Naive thymus-derived CD4-positive, alpha-beta T cell (primary cell): ENCODE results near the gene SMYD4. TPM values are rescaled to one million over a fixed set of nuclear protein-coding genes. Genes with fewer than 3 reads are reported as not detected.
A peak's percentile ranks its signal among the peaks of the same experiment; 100 is the strongest.
"Not testable (repeated sequence)": the region's sequence is repeated elsewhere in the genome, so short reads cannot be mapped to it uniquely, and the experiment has no call there.

Experiments used
- ATAC-seq: fragments of 150-1000 bp; cut with Tn5 transposase; 2 replicates; pipeline ENCODE4 v1.10.0; 2021; ENCODE audit warnings: mild to moderate bottlenecking, moderate library complexity
- CTCF ChIA-PET: fragments of 350-600 bp; sonication (Branson Sonifier 250); formaldehyde crosslinking; loops from one replicate; lab custom pipeline; 2021; ENCODE audit warnings: antibody characterized with exemption; lab: Charles Lee
- POLR2A ChIA-PET: fragments of 350-600 bp; sonication (Branson Sonifier 250); formaldehyde crosslinking; loops from one replicate; lab custom pipeline; 2021; ENCODE audit warnings: antibody characterized with exemption, inconsistent platforms; lab: Charles Lee
- DNase-seq, 9 donors: peaks; one replicate each; pipeline versions ENCODE4 v3.0.0 to v3.0.0-alpha.2; 2020 to 2022; ENCODE audit warnings: mixed read lengths in 1 of 9
- H3K27ac ChIP-seq: one replicate; pipeline ENCODE4 v1.7.0; 2013; ENCODE audit warnings: mild to moderate bottlenecking, low read depth, low read length, moderate library complexity
- H3K27me3 ChIP-seq, 2 donors: one replicate each; pipeline ENCODE4 v1.7.0; 2013; ENCODE audit warnings: low read length in 2 of 2, mild to moderate bottlenecking in 2 of 2, moderate library complexity in 2 of 2; ENCODE audit not compliant: control insufficient read depth in 2 of 2, insufficient read depth in 2 of 2
- H3K36me3 ChIP-seq, 3 experiments: 1 replicate in 2 of 3; 2 replicates in 1 of 3; pipeline ENCODE4 v1.7.0; 2013; ENCODE audit warnings: low read length in 3 of 3, mild to moderate bottlenecking in 3 of 3, moderate library complexity in 1 of 3; ENCODE audit not compliant: insufficient read depth in 3 of 3, control insufficient read depth in 2 of 3
- H3K4me1 ChIP-seq, 2 donors: one replicate each; pipeline ENCODE4 v1.7.0; 2013; ENCODE audit warnings: low read length in 2 of 2, mild to moderate bottlenecking in 2 of 2, moderate library complexity in 1 of 2; ENCODE audit not compliant: control insufficient read depth in 2 of 2, insufficient read depth in 2 of 2
- H3K4me3 ChIP-seq: 2 replicates; pipeline ENCODE4 v1.7.0; 2013; ENCODE audit warnings: mild to moderate bottlenecking, low read length
- H3K9me3 ChIP-seq, 3 experiments: 1 replicate in 2 of 3; 2 replicates in 1 of 3; pipeline ENCODE4 v1.7.0; 2013; ENCODE audit warnings: low read length in 3 of 3; ENCODE audit not compliant: control insufficient read depth in 2 of 3
- H3K27ac Mint-ChIP-seq, 9 donors: one replicate each; pipeline ENCODE4 v1.8.0; 2020 to 2022; ENCODE audit warnings: mixed read lengths in 9 of 9, mild to moderate bottlenecking in 8 of 9, moderate library complexity in 5 of 9, inconsistent platforms in 2 of 9
- H3K27me3 Mint-ChIP-seq, 5 donors: one replicate each; pipeline ENCODE4 v1.8.0; 2021 to 2022; ENCODE audit warnings: mixed read lengths in 5 of 5, mild to moderate bottlenecking in 1 of 5
- H3K36me3 Mint-ChIP-seq, 5 donors: one replicate each; pipeline ENCODE4 v1.8.0; 2020 to 2022; ENCODE audit warnings: mixed read lengths in 5 of 5, mild to moderate bottlenecking in 3 of 5, inconsistent platforms in 1 of 5
- H3K4me1 Mint-ChIP-seq, 7 donors: one replicate each; pipeline ENCODE4 v1.8.0; 2020 to 2022; ENCODE audit warnings: mixed read lengths in 7 of 7, mild to moderate bottlenecking in 3 of 7, inconsistent platforms in 1 of 7
- H3K4me3 Mint-ChIP-seq, 10 donors: one replicate each; pipeline ENCODE4 v1.8.0; 2020 to 2022; ENCODE audit warnings: mild to moderate bottlenecking in 10 of 10, mixed read lengths in 10 of 10, moderate library complexity in 6 of 10, inconsistent platforms in 2 of 10
- H3K9me3 Mint-ChIP-seq, 11 donors: one replicate each; pipeline ENCODE4 v1.8.0; 2020 to 2022; ENCODE audit warnings: mixed read lengths in 11 of 11, mild to moderate bottlenecking in 4 of 11, inconsistent platforms in 1 of 11, moderate library complexity in 1 of 11
- intact Hi-C, 2 donors: fragments of 100-400 bp; cut with micrococcal nuclease; formaldehyde crosslinking; loops; one replicate each; pipeline ENCODE4 v1.15.1; 2023
- polyA plus RNA-seq, 2 donors: library from polyadenylated mRNA; unstranded; fragments of 300-500 nt; fragmentation: Illumina TruSeq; gene quantifications; one replicate each; pipeline ENCODE4 v1.2.3, GENCODE V29; 2021
- total RNA-seq, 6 experiments: library from RNA in 5 of 6; stranded (reverse) in 5 of 6; gene quantifications; 1 replicate in 5 of 6; 2 replicates in 1 of 6; pipeline ENCODE4 v1.2.3 and lab custom pipeline; 2021 to 2026

The SMYD4 gene
- total and polyA plus RNA-seq, 7 experiments from 2014 or later = 9.7 to 38.4 (median 23.3) TPM

- Histone ChIP-seq H3K27ac (no peak overlapping the region), H3K27me3 (no peaks in the 10 kb centered on the region), H3K4me3 (no peak overlapping the region), H3K36me3 (peaks cover 0 to 5% (median 2%) of the 10 kb centered on the region in 3 experiments), H3K9me3 (no peaks in the 10 kb centered on the region), H3K4me1 (peaks cover 5 to 13% of the 10 kb centered on the region in 2 donors)
- H3K4me1 Mint-ChIP-seq = peaks cover 16 to 36% (median 24%) of the 10 kb centered on the region in 7 donors
- H3K27ac Mint-ChIP-seq = peak overlapping the region in 3 of 9 donors; percentile 7 to 76 (median 51)
- CTCF ChIA-PET = interaction anchor here (0.5 kb wide), 1 partner anchor 150 kb away, joined by 4 read pairs; no protein-coding TSS in a partner anchor
- no peak overlapping the region for H3K4me3 Mint-ChIP-seq
- H3K27me3 Mint-ChIP-seq = no peaks in the 10 kb centered on the region
- DNase-seq = no peak
- ATAC-seq = no peak
- H3K36me3 Mint-ChIP-seq = peaks cover 4 to 27% (median 23%) of the 10 kb centered on the region in 5 donors
- H3K9me3 Mint-ChIP-seq = peaks cover 0 to 1% (median 0%) of the 10 kb centered on the region in 11 donors
- POLR2A ChIA-PET = interaction anchor here (0.7 to 2.2 kb wide), 3 partner anchors 9 to 459 kb away, joined by 3 to 6 read pairs (median 5); partner anchors contain the start of genes RPA1 and SMYD4
- intact Hi-C loops = no loop called here
Observed at GRCh38 chr17:1820528-1821252, 9.0 kb downstream of the SMYD4 start.

GRCh38 chr17:1813088-1813487, 16.6 kb downstream of the SMYD4 start:
- Mint-ChIP-seq H3K36me3 (peaks cover 0 to 20% (median 12%) of the 10 kb centered on the region in 5 donors), H3K9me3 (no peaks in the 10 kb centered on the region), H3K27me3 (no peaks in the 10 kb centered on the region), H3K27ac (no peak overlapping the region), H3K4me1 (peaks cover 0 to 7% (median under 1%) of the 10 kb centered on the region in 7 donors), H3K4me3 (no peak overlapping the region)
- Histone ChIP-seq H3K4me1 (no peaks in the 10 kb centered on the region), H3K4me3 (no peak overlapping the region), H3K9me3 (no peaks in the 10 kb centered on the region), H3K27me3 (no peaks in the 10 kb centered on the region), H3K36me3 (peaks cover 0 to 28% (median 0%) of the 10 kb centered on the region in 3 experiments), H3K27ac (no peak overlapping the region)
- ATAC-seq = no peak
- intact Hi-C loops = no loop called here
- ChIA-PET CTCF (no interaction called here), POLR2A (no interaction called here)
- no peak for DNase-seq

- H3K9me3 ChIP-seq = no peaks in the 10 kb centered on the region
- no peak for DNase-seq
- no peaks in the 10 kb centered on the region for H3K4me1 ChIP-seq
- H3K27me3 ChIP-seq = no peaks in the 10 kb centered on the region
- H3K27ac ChIP-seq = no peak overlapping the region
- ChIA-PET POLR2A (no interaction called here), CTCF (no interaction called here)
- peaks cover 0 to 28% (median 0%) of the 10 kb centered on the region in 3 experiments for H3K36me3 ChIP-seq
- no peaks in the 10 kb centered on the region for H3K27me3 Mint-ChIP-seq
- no peak overlapping the region for H3K4me3 Mint-ChIP-seq
- no peak overlapping the region for H3K4me3 ChIP-seq
- peaks cover 0 to 10% (median 3%) of the 10 kb centered on the region in 7 donors for H3K4me1 Mint-ChIP-seq
- H3K36me3 Mint-ChIP-seq = peaks cover 0 to 23% (median 8%) of the 10 kb centered on the region in 5 donors
- no peak overlapping the region for H3K27ac Mint-ChIP-seq
- intact Hi-C loops = no loop called here
- no peak for ATAC-seq
- no peaks in the 10 kb centered on the region for H3K9me3 Mint-ChIP-seq
Observed at GRCh38 chr17:1810450-1811103, 19.1 kb downstream of the SMYD4 start.

- POLR2A ChIA-PET, ATAC-seq, H3K4me3 ChIP-seq, H3K4me1 ChIP-seq, H3K9me3 Mint-ChIP-seq, CTCF ChIA-PET, H3K27ac ChIP-seq, H3K27me3 ChIP-seq, H3K27me3 Mint-ChIP-seq, DNase-seq, intact Hi-C loops, H3K4me3 Mint-ChIP-seq, H3K9me3 ChIP-seq: not testable (repeated sequence)
- Mint-ChIP-seq H3K27ac (peak overlapping the region in 1 of 9 donors; percentile 22), H3K36me3 (peaks cover 0 to 24% (median 8%) of the 10 kb centered on the region in 5 donors), H3K4me1 (peaks cover 0 to 10% (median 3%) of the 10 kb centered on the region in 7 donors)
- peaks cover 0 to 29% (median under 1%) of the 10 kb centered on the region in 3 experiments for H3K36me3 ChIP-seq
Observed at GRCh38 chr17:1809815-1810214, 19.9 kb downstream of the SMYD4 start.

- ATAC-seq = no peak
- Mint-ChIP-seq H3K36me3 (peaks cover 0 to 31% (median 13%) of the 10 kb centered on the region in 5 donors), H3K4me3 (no peak overlapping the region), H3K4me1 (peaks cover 0 to 10% (median 3%) of the 10 kb centered on the region in 7 donors), H3K27ac (no peak overlapping the region), H3K9me3 (no peaks in the 10 kb centered on the region), H3K27me3 (no peaks in the 10 kb centered on the region)
- POLR2A ChIA-PET = interaction anchor here (0.7 to 1.0 kb wide), 2 partner anchors 45 to 87 kb away, joined by 4 to 5 read pairs; no protein-coding TSS in a partner anchor
- Histone ChIP-seq H3K9me3 (no peaks in the 10 kb centered on the region), H3K27me3 (no peaks in the 10 kb centered on the region), H3K4me1 (no peaks in the 10 kb centered on the region), H3K36me3 (peaks cover 0 to 38% (median 5%) of the 10 kb centered on the region in 3 experiments), H3K27ac (no peak overlapping the region), H3K4me3 (no peak overlapping the region)
- intact Hi-C loops = no loop called here
- no peak for DNase-seq
- CTCF ChIA-PET = no interaction called here
Observed at GRCh38 chr17:1808644-1809043, 21.1 kb downstream of the SMYD4 start.

GRCh38 chr17:1807890-1808289, 21.8 kb downstream of the SMYD4 start:
- Histone ChIP-seq H3K9me3 (no peaks in the 10 kb centered on the region), H3K36me3 (peaks cover 3 to 40% (median 5%) of the 10 kb centered on the region in 3 experiments), H3K27me3 (no peaks in the 10 kb centered on the region), H3K4me1 (no peaks in the 10 kb centered on the region), H3K27ac (no peak overlapping the region), H3K4me3 (no peak overlapping the region)
- DNase-seq (no peak), ATAC-seq (no peak)
- Mint-ChIP-seq H3K4me3 (no peak overlapping the region), H3K27ac (no peak overlapping the region), H3K4me1 (peaks cover 0 to 10% (median 3%) of the 10 kb centered on the region in 7 donors), H3K36me3 (peaks cover 0 to 32% (median 13%) of the 10 kb centered on the region in 5 donors), H3K9me3 (no peaks in the 10 kb centered on the region), H3K27me3 (no peaks in the 10 kb centered on the region)
- ChIA-PET POLR2A (no interaction called here), CTCF (no interaction called here)
- intact Hi-C loops = no loop called here
